Stimulated activated CD4-positive, alpha-beta T cell treated with anti-CD3 and anti-CD28 coated beads, Interleukin-12 subunit alpha, Interleukin-12 subunit beta, amount 100 ng/mL, for 24 hours (primary cell): ENCODE measurements around the gene RRP36.
"Not testable (repeated sequence)": the region's sequence is repeated elsewhere in the genome, so short reads cannot be mapped to it uniquely, and the experiment has no call there.

Experiments used
- DNase-seq, 2 experiments: peaks; one replicate each; pipeline ENCODE4 v3.0.0-alpha.2; 2020; ENCODE audit warnings: low read depth in 2 of 2

RRP36 gene

GRCh38 chr6:43037706-43038105, 16.3 kb downstream of the RRP36 start:
- DNase-seq: no peak

- DNase-seq: no peak
Measured at GRCh38 chr6:43038727-43039126, 17.3 kb downstream of the RRP36 start.

- DNase-seq: no peak
Measured at GRCh38 chr6:43040542-43041257, 19.3 kb downstream of the RRP36 start.

- DNase-seq: not testable (repeated sequence)
Measured at GRCh38 chr6:43041475-43041874, 20.1 kb downstream of the RRP36 start.

GRCh38 chr6:43043310-43043709, 21.9 kb downstream of the RRP36 start:
- no peak for DNase-seq

GRCh38 chr6:43045371-43045930, 24.0 kb downstream of the RRP36 start:
- no peak for DNase-seq

GRCh38 chr6:43047998-43048397, 26.6 kb downstream of the RRP36 start:
- DNase-seq: no peak

- DNase-seq: no peak
Measured at GRCh38 chr6:43050981-43051380, 29.6 kb downstream of the RRP36 start.

GRCh38 chr6:43052225-43052841, 30.9 kb downstream of the RRP36 start:
- no peak for DNase-seq

- DNase-seq: peak in 1 of 2 experiments; percentile 10
Measured at GRCh38 chr6:43052842-43053544, 31.6 kb downstream of the RRP36 start.

GRCh38 chr6:43053545-43054205, 32.3 kb downstream of the RRP36 start, which contains the start of gene CUL7:
CUL7 (minus strand) TSS chr6:43053851; CDS start chr6:43052788, 1,063 bp downstream.
- DNase-seq: peak; percentile 85 to 87

- no peak for DNase-seq
Measured at GRCh38 chr6:43054206-43054943, 33.0 kb downstream of the RRP36 start.

- DNase-seq: no peak
Measured at GRCh38 chr6:43055966-43056365, 34.5 kb downstream of the RRP36 start.

- no peak for DNase-seq
Measured at GRCh38 chr6:43058531-43058930, 37.1 kb downstream of the RRP36 start.

- DNase-seq: peak; percentile 97 to 98
Measured at GRCh38 chr6:43059168-43060033, 38.0 kb downstream of the RRP36 start, which contains the start of the genes KLC4 and MRPL2. KLC4 (plus strand) TSS chr6:43059631; CDS start chr6:43061336, 1,705 bp downstream. MRPL2 (minus strand) TSS chr6:43059434; CDS start chr6:43059381, 53 bp downstream.

- no peak for DNase-seq
Measured at GRCh38 chr6:43060034-43060754, 38.8 kb downstream of the RRP36 start.

- DNase-seq: no peak
Measured at GRCh38 chr6:43060755-43061633, 39.6 kb downstream of the RRP36 start.

- DNase-seq: no peak
Measured at GRCh38 chr6:43061861-43062260, 40.4 kb downstream of the RRP36 start.
